HL-60 (cell line): ENCODE results near the gene PAGE4.

Experiments used
- CTCF ChIP-seq: IDR thresholded peaks from one replicate; pipeline ENCODE4 v1.5.1; 2011; ENCODE audit warnings: low read length, control low read depth, inconsistent platforms; ENCODE audit not compliant: insufficient read depth
- GABPA ChIP-seq: IDR thresholded peaks from 2 replicates; pipeline ENCODE4 v1.6.1; 2012; ENCODE audit warnings: low read depth
- POLR2AphosphoS5 ChIP-seq: IDR thresholded peaks from 2 replicates; pipeline ENCODE4 v1.6.1; 2012; ENCODE audit warnings: low read depth
- REST ChIP-seq: IDR thresholded peaks from 2 replicates; pipeline ENCODE4 v1.6.1; 2012; ENCODE audit warnings: low read depth; ENCODE audit not compliant: insufficient replicate concordance
- SPI1 ChIP-seq: IDR thresholded peaks from 2 replicates; pipeline ENCODE4 v1.6.1; 2012; ENCODE audit warnings: low read depth, mild to moderate bottlenecking, borderline replicate concordance

GRCh38 chrX:49799828-49800227 is 29.3 kb upstream of the PAGE4 start:
- no peak for TF ChIP-seq POLR2AphosphoS5
- no peak for TF ChIP-seq CTCF
- no peak for TF ChIP-seq GABPA
- no peak for TF ChIP-seq REST
- no peak for TF ChIP-seq SPI1
